K562 (cell line): ENCODE results near the gene LTN1. TPM values are rescaled to one million over a fixed set of nuclear protein-coding genes. Genes with fewer than 3 reads are reported as not detected.
A peak's percentile ranks its signal among the peaks of the same experiment; 100 is the strongest.

Experiments
- ARID2 ChIP-seq: fragments of 450-650 bp; IDR thresholded peaks from 2 replicates; pipeline ENCODE4 v1.6.1; 2017; ENCODE audit warnings: antibody characterized with exemption, mild to moderate bottlenecking
- GATA2 ChIP-seq: sonication (generic); formaldehyde crosslinking; IDR thresholded peaks from 2 replicates; pipeline ENCODE4 v1.4.0; 2020; ENCODE audit warnings: mild to moderate bottlenecking, missing genetic modification reagents
- HDAC6 ChIP-seq: IDR thresholded peaks from 2 replicates; pipeline ENCODE4 v1.6.1; 2012; ENCODE audit warnings: low read depth, mild to moderate bottlenecking, control low read depth, inconsistent platforms, low read length, moderate library complexity
- IRF2 ChIP-seq: sonication (generic); formaldehyde crosslinking; IDR thresholded peaks from 2 replicates; pipeline ENCODE4 v1.8.1; 2022; ENCODE audit warnings: mild to moderate bottlenecking, missing genetic modification reagents
- MEIS2 ChIP-seq: fragments of 450-650 bp; IDR thresholded peaks from 2 replicates; pipeline ENCODE4 v1.6.1; 2014; ENCODE audit warnings: mild to moderate bottlenecking; ENCODE audit not compliant: partially characterized antibody
- NR4A1 ChIP-seq, 2 experiments: fragments of 250-450 bp in 1 of 2; fragments of 450-650 bp in 1 of 2; sonication (Bioruptor Pico) in 1 of 2; IDR thresholded peaks; 2 replicates each; pipeline versions ENCODE4 v1.4.0 to v1.6.1; 2016 to 2020; ENCODE audit warnings: mild to moderate bottlenecking in 2 of 2, missing compliant biosample characterization in 1 of 2, missing genetic modification characterization in 1 of 2, moderate library complexity in 1 of 2
- SAP30 ChIP-seq: fragments of 200-600 bp; sonication (generic); IDR thresholded peaks from 2 replicates; pipeline ENCODE4 v1.6.1; 2012; ENCODE audit warnings: borderline replicate concordance, low read depth, mild to moderate bottlenecking, moderate library complexity, low read length, control low read depth, inconsistent platforms; ENCODE audit not compliant: insufficient read depth, poor library complexity, severe bottlenecking
- TBP ChIP-seq: optimal IDR thresholded peaks from 2 replicates; pipeline ENCODE3; 2011; ENCODE audit warnings: low read depth, low read length, improper control_type of control experiment
- YBX1 ChIP-seq: fragments of 450-650 bp; IDR thresholded peaks from 2 replicates; pipeline ENCODE4 v1.7.1; 2016; ENCODE audit warnings: mild to moderate bottlenecking
- ZBTB17 ChIP-seq: fragments of 450-650 bp; formaldehyde crosslinking; IDR thresholded peaks from 2 replicates; pipeline ENCODE4 v1.4.0; 2020; ENCODE audit warnings: mild to moderate bottlenecking
- ZFX ChIP-seq: sonication (generic); formaldehyde crosslinking; IDR thresholded peaks from 2 replicates; pipeline ENCODE4 v1.8.0; 2022; ENCODE audit warnings: mild to moderate bottlenecking, missing genetic modification reagents, moderate library complexity
- ZKSCAN3 ChIP-seq: fragments of 250-450 bp; sonication (Bioruptor Pico); IDR thresholded peaks from 2 replicates; pipeline ENCODE4 v1.4.0; 2020
- polyA plus RNA-seq, 8 experiments: library from polyadenylated mRNA; depleted of rRNA in 4 of 8; stranded (reverse) in 5 of 8; unstranded in 3 of 8; fragments of >200 nt; fragmentation: Nextera tagmentation in 2 of 8; fragmentation: Illumina TruSeq in 1 of 8; extraction: Ambion mirVana in 2 of 8; extraction: Trizol in 1 of 8; gene quantifications; 2 replicates each; pipeline versions ENCODE4 v1.2.1 to v1.2.3, GENCODE V29; 2011 to 2014; ENCODE audit warnings: inconsistent platforms in 1 of 8, missing spikeins in 1 of 8
- total RNA-seq, 7 experiments: library from RNA; depleted of rRNA in 6 of 7; stranded (reverse); fragments of >200 nt in 6 of 7; fragmentation: Illumina TruSeq in 2 of 7; extraction: Trizol in 2 of 7; gene quantifications; 2 replicates each; pipeline versions ENCODE4 v1.2.1 to v1.2.3, GENCODE V29; 2011 to 2021; ENCODE audit warnings: low replicate concordance in 1 of 7
- TF ChIP-seq, protein P1 (sequence below), 2 experiments: fragments of 450-650 bp in 1 of 2; sonication (generic) in 1 of 2; formaldehyde crosslinking in 1 of 2; IDR thresholded peaks in 1 of 2; conservative IDR thresholded peaks in 1 of 2; 2 replicates each; pipeline versions ENCODE4 v1.6.1 to v1.8.1; 2016 to 2023; ENCODE audit warnings: mild to moderate bottlenecking in 2 of 2, moderate library complexity in 2 of 2, inconsistent platforms in 1 of 2, missing genetic modification reagents in 1 of 2
- TF ChIP-seq, protein P2 (sequence below): fragments of 450-650 bp; conservative IDR thresholded peaks from 2 replicates; pipeline ENCODE4 v1.6.1; 2016; ENCODE audit warnings: missing genetic modification characterization, low read depth, mild to moderate bottlenecking, missing compliant biosample characterization, moderate library complexity
- TF ChIP-seq, protein P3 (sequence below): sonication (generic); formaldehyde crosslinking; IDR thresholded peaks from 2 replicates; pipeline ENCODE4 v1.8.0; 2022; ENCODE audit warnings: mild to moderate bottlenecking, missing genetic modification reagents
- TF ChIP-seq, protein P4 (sequence below): fragments of 450-650 bp; IDR thresholded peaks from 2 replicates; pipeline ENCODE4 v1.6.1; 2017; ENCODE audit warnings: antibody characterized with exemption
- TF ChIP-seq, protein P5 (sequence below): fragments of 450-650 bp; IDR thresholded peaks from 2 replicates; pipeline ENCODE4 v1.6.1; 2016; ENCODE audit warnings: missing biosample characterization, missing genetic modification characterization

The LTN1 gene
- total and polyA plus RNA-seq, 9 of the 15 experiments (the other 6 are each of a cell fraction or from before 2014, with no cell fraction given): 15.7 to 49.6 (median 28.7) TPM

DNA sequence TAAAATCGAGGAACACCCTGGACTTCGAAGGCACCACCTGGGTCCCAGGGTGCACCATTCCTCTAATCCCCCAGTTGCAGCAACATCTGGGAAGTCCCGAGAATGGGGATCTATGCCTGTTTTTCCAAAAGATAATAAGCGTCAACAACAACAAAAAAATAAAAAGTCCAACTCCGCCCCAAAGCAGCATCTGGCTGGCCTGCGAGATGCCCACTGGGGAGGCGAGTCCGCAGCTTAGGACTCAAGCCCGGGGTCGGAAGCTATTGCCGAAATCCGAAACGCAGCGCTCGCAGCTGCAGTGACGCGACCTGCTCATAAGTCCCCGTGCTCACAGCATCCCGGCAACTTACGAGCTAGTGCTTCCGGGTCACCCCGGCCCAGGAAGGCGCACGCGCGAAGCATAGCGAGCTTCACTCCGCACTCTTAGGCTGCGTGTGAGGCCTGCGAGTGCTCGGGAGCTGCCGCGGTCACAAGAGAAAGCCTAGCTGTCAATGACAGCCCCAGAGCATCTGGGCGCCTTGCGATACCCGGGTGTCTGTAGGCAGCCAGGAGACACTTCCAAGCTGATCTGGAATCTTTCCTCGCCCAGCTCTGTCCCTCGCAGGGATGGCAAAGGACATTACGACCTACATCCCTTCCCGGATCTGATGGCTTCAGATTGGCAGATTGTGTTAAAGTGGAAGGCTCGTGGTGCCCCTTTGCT is 9.9 kb upstream of the LTN1 start (continued):
- TF ChIP-seq ARID2 (no peak), GATA2 (CRISPR knock-in tag) (no peak), HDAC6 (no peak), SAP30 (peak; percentile 71), IRF2 (CRISPR knock-in tag) (no peak), TBP (peak; percentile 95), NR4A1 (CRISPR knock-in tag; IDR thresholded peaks at IDR 0.05) (0 out of 2 replicates have a peak, but pooled peaks have one; percentile 77), NR4A1 (tag; IDR thresholded peaks at IDR 0.05) (peak; percentile 62; the same call in 1 of the 2 replicates), YBX1 (no peak), ZKSCAN3 (CRISPR knock-in tag) (no peak), MEIS2 (peak; percentile 81), ZBTB17 (CRISPR knock-in tag) (peak; percentile 94), ZFX (CRISPR knock-in tag) (peak; percentile 98)
- TF ChIP-seq, protein P1, sequence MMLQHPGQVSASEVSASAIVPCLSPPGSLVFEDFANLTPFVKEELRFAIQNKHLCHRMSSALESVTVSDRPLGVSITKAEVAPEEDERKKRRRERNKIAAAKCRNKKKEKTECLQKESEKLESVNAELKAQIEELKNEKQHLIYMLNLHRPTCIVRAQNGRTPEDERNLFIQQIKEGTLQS (IDR thresholded peaks at IDR 0.05): peak; percentile 58; the same call in 1 of the 2 replicates
- TF ChIP-seq, protein P1 (CRISPR knock-in tag; conservative IDR thresholded peaks at IDR 0.05): peak; percentile 67
- TF ChIP-seq, protein P2, sequence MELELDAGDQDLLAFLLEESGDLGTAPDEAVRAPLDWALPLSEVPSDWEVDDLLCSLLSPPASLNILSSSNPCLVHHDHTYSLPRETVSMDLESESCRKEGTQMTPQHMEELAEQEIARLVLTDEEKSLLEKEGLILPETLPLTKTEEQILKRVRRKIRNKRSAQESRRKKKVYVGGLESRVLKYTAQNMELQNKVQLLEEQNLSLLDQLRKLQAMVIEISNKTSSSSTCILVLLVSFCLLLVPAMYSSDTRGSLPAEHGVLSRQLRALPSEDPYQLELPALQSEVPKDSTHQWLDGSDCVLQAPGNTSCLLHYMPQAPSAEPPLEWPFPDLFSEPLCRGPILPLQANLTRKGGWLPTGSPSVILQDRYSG: peak; percentile 61; the same call in 1 of the 2 replicates
- TF ChIP-seq, protein P3, sequence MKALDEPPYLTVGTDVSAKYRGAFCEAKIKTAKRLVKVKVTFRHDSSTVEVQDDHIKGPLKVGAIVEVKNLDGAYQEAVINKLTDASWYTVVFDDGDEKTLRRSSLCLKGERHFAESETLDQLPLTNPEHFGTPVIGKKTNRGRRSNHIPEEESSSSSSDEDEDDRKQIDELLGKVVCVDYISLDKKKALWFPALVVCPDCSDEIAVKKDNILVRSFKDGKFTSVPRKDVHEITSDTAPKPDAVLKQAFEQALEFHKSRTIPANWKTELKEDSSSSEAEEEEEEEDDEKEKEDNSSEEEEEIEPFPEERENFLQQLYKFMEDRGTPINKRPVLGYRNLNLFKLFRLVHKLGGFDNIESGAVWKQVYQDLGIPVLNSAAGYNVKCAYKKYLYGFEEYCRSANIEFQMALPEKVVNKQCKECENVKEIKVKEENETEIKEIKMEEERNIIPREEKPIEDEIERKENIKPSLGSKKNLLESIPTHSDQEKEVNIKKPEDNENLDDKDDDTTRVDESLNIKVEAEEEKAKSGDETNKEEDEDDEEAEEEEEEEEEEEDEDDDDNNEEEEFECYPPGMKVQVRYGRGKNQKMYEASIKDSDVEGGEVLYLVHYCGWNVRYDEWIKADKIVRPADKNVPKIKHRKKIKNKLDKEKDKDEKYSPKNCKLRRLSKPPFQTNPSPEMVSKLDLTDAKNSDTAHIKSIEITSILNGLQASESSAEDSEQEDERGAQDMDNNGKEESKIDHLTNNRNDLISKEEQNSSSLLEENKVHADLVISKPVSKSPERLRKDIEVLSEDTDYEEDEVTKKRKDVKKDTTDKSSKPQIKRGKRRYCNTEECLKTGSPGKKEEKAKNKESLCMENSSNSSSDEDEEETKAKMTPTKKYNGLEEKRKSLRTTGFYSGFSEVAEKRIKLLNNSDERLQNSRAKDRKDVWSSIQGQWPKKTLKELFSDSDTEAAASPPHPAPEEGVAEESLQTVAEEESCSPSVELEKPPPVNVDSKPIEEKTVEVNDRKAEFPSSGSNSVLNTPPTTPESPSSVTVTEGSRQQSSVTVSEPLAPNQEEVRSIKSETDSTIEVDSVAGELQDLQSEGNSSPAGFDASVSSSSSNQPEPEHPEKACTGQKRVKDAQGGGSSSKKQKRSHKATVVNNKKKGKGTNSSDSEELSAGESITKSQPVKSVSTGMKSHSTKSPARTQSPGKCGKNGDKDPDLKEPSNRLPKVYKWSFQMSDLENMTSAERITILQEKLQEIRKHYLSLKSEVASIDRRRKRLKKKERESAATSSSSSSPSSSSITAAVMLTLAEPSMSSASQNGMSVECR (CRISPR knock-in tag): peak; percentile 82
- TF ChIP-seq, protein P4, sequence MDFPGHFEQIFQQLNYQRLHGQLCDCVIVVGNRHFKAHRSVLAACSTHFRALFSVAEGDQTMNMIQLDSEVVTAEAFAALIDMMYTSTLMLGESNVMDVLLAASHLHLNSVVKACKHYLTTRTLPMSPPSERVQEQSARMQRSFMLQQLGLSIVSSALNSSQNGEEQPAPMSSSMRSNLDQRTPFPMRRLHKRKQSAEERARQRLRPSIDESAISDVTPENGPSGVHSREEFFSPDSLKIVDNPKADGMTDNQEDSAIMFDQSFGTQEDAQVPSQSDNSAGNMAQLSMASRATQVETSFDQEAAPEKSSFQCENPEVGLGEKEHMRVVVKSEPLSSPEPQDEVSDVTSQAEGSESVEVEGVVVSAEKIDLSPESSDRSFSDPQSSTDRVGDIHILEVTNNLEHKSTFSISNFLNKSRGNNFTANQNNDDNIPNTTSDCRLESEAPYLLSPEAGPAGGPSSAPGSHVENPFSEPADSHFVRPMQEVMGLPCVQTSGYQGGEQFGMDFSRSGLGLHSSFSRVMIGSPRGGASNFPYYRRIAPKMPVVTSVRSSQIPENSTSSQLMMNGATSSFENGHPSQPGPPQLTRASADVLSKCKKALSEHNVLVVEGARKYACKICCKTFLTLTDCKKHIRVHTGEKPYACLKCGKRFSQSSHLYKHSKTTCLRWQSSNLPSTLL: no peak
- TF ChIP-seq, protein P5, sequence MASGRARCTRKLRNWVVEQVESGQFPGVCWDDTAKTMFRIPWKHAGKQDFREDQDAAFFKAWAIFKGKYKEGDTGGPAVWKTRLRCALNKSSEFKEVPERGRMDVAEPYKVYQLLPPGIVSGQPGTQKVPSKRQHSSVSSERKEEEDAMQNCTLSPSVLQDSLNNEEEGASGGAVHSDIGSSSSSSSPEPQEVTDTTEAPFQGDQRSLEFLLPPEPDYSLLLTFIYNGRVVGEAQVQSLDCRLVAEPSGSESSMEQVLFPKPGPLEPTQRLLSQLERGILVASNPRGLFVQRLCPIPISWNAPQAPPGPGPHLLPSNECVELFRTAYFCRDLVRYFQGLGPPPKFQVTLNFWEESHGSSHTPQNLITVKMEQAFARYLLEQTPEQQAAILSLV (tag): no peak
